Keratinocyte (primary cell): Measurements from ENCODE around the gene STX8. TPM values are rescaled to one million over a fixed set of nuclear protein-coding genes. Genes with fewer than 3 reads are reported as not detected.

Experiments used
- DNase-seq: peaks from one replicate; pipeline ENCODE4 v3.0.0-alpha.2; 2011; ENCODE audit warnings: low read depth, missing footprints, low spot score
- FAIRE-seq: peaks from 2 replicates; lab custom pipeline; 2011; peaks lifted over from hg19 to GRCh38; lab: Jason Lieb, UNC
- H2AFZ ChIP-seq: 2 replicates; pipeline ENCODE4 v1.6.0; 2012; ENCODE audit warnings: low read length, control low read depth, inconsistent platforms; ENCODE audit not compliant: control insufficient read depth
- H3K27ac ChIP-seq: 2 replicates; pipeline ENCODE4 v1.5.1; 2011; ENCODE audit warnings: low read length; ENCODE audit not compliant: control insufficient read depth, insufficient read depth
- H3K27me3 ChIP-seq: 3 replicates; pipeline ENCODE4 v1.6.0; 2011; ENCODE audit warnings: low read length; ENCODE audit not compliant: control insufficient read depth, insufficient read depth; ENCODE audit errors: extremely low read depth
- H3K36me3 ChIP-seq, 2 experiments: 2 replicates in 1 of 2; 3 replicates in 1 of 2; pipeline ENCODE4 v1.5.1; 2011; ENCODE audit warnings: low read length in 2 of 2, mild to moderate bottlenecking in 1 of 2; ENCODE audit not compliant: control insufficient read depth in 2 of 2, insufficient read depth in 2 of 2; ENCODE audit errors: extremely low read depth in 1 of 2
- H3K4me1 ChIP-seq: 3 replicates; pipeline ENCODE4 v1.5.1; 2011; ENCODE audit warnings: low read length; ENCODE audit not compliant: control insufficient read depth, insufficient read depth; ENCODE audit errors: extremely low read depth
- H3K4me2 ChIP-seq: 3 replicates; pipeline ENCODE4 v1.6.0; 2011; ENCODE audit warnings: low read depth, low read length; ENCODE audit not compliant: control insufficient read depth, insufficient read depth; ENCODE audit errors: extremely low read depth
- H3K4me3 ChIP-seq, 3 experiments: fragments of 200-600 bp in 1 of 3; sonication (generic) in 1 of 3; 2 replicates in 2 of 3; 3 replicates in 1 of 3; pipeline ENCODE4 v1.5.1; 2011 to 2016; ENCODE audit warnings: low read length in 3 of 3, mild to moderate bottlenecking in 3 of 3, control low read depth in 2 of 3, inconsistent platforms in 1 of 3, low read depth in 1 of 3, mixed read lengths in 1 of 3, mixed run types in 1 of 3, moderate library complexity in 1 of 3; ENCODE audit not compliant: control insufficient read depth in 2 of 3, insufficient read depth in 2 of 3; ENCODE audit errors: extremely low read depth in 1 of 3
- H3K79me2 ChIP-seq: 2 replicates; pipeline ENCODE4 v1.6.0; 2012; ENCODE audit warnings: low read length; ENCODE audit not compliant: control insufficient read depth, insufficient read depth
- H3K9ac ChIP-seq: 3 replicates; pipeline ENCODE4 v1.6.0; 2011; ENCODE audit warnings: low read length; ENCODE audit not compliant: control insufficient read depth, insufficient read depth; ENCODE audit errors: extremely low read depth
- H3K9me1 ChIP-seq: 3 replicates; pipeline ENCODE4 v1.6.0; 2011; ENCODE audit warnings: low read length; ENCODE audit not compliant: control insufficient read depth, insufficient read depth; ENCODE audit errors: extremely low read depth
- H3K9me3 ChIP-seq: 2 replicates; pipeline ENCODE4 v1.5.1; 2012; ENCODE audit warnings: low read depth, low read length; ENCODE audit not compliant: control insufficient read depth
- H4K20me1 ChIP-seq: 3 replicates; pipeline ENCODE4 v1.6.0; 2011; ENCODE audit warnings: low read length; ENCODE audit not compliant: control insufficient read depth, insufficient read depth; ENCODE audit errors: extremely low read depth
- CTCF ChIP-seq, 3 experiments: IDR thresholded peaks in 1 of 3; conservative IDR thresholded peaks in 1 of 3; optimal IDR thresholded peaks in 1 of 3; 2 replicates in 2 of 3; 3 replicates in 1 of 3; pipeline versions ENCODE3 to v1.5.1; 2011; ENCODE audit warnings: low read length in 3 of 3, mild to moderate bottlenecking in 3 of 3, moderate library complexity in 2 of 3, control low read depth in 1 of 3, inconsistent platforms in 1 of 3; ENCODE audit not compliant: insufficient read depth in 2 of 3; ENCODE audit errors: extremely low read depth in 1 of 3
- EZH2 ChIP-seq: IDR thresholded peaks from one replicate; pipeline ENCODE4 v1.6.1; 2012; ENCODE audit warnings: inconsistent platforms, mild to moderate bottlenecking, low read length, moderate library complexity
- dilution Hi-C: fragments of 300-500 bp; cut with MboI; formaldehyde crosslinking; loops from one replicate; pipeline ENCODE4 v1.7.0; 2020; ENCODE audit warnings: low sequenced_read_pairs; ENCODE audit not compliant: extremely low pct_ligation_motif_present
- polyA plus RNA-seq, 5 experiments: library from polyadenylated mRNA; depleted of rRNA in 3 of 5; stranded (reverse) in 3 of 5; stranded (forward) in 1 of 5; unstranded in 1 of 5; fragments of >200 nt; gene quantifications; 1 replicate in 1 of 5; 2 replicates in 3 of 5; 3 replicates in 1 of 5; pipeline versions ENCODE4 v1.2.1 to v1.2.3, GENCODE V29; 2011 to 2012; ENCODE audit warnings: missing spikeins in 2 of 5, low read depth in 1 of 5, low replicate concordance in 1 of 5

Gene STX8
- polyA plus RNA-seq, 1 donor (not counting 4 experiments of a cell fraction or from before 2014, with no cell fraction given), result 90.3 TPM

DNA sequence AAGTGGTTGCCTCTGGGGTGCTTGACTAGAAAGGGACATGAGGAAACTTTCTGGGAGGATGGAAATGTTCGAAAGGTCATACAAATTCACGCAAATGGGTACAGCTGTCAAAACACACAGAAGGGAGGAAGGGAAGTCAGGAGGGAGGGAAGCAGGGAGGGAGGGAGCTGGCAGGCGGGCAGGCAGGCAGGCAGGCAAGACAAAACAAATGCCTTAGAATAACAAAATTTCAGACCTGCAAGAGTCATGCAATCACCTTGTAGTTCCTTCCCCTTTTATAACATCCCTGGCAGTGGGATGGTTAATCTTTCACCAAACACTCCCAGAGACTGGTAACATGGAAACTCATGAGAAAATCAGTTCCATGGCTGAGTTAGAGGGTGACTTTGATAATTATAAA, 189.2 kb downstream of the STX8 start:
- Histone ChIP-seq H3K36me3 (no peaks in the 10 kb centered on the region), H3K27ac (peak overlapping the region; percentile 13), H3K9ac (no peak overlapping the region), H3K9me3 (no peaks in the 10 kb centered on the region), H3K4me1 (peaks cover 5% of the 10 kb centered on the region), H3K4me3 (no peak overlapping the region), H4K20me1 (no peaks in the 10 kb centered on the region), H3K27me3 (no peaks in the 10 kb centered on the region), H3K79me2 (no peaks in the 10 kb centered on the region), H3K9me1 (no peaks in the 10 kb centered on the region), H3K4me2 (no peak overlapping the region), H2AFZ (no peak overlapping the region)
- FAIRE-seq, result peak; percentile 41
- TF ChIP-seq CTCF (optimal IDR thresholded peaks at IDR 0.05 in 1 of 3, IDR thresholded peaks at IDR 0.05 in 1 of 3, conservative IDR thresholded peaks at IDR 0.05 in 1 of 3; ENCODE audit: extremely low read depth in 1 of 3, insufficient read depth in 2 of 3, low read length in 3 of 3) (no peak), EZH2 (no peak)
- no peak for DNase-seq
- dilution Hi-C loops, result no loop called here

- Histone ChIP-seq H2AFZ (no peak overlapping the region), H4K20me1 (no peaks in the 10 kb centered on the region), H3K79me2 (no peaks in the 10 kb centered on the region), H3K4me2 (no peak overlapping the region), H3K4me3 (no peak overlapping the region), H3K9me3 (no peaks in the 10 kb centered on the region), H3K9me1 (no peaks in the 10 kb centered on the region), H3K27me3 (no peaks in the 10 kb centered on the region), H3K4me1 (peaks cover 5% of the 10 kb centered on the region), H3K36me3 (no peaks in the 10 kb centered on the region), H3K27ac (no peak overlapping the region), H3K9ac (no peak overlapping the region)
- no peak for TF ChIP-seq EZH2
- no peak for TF ChIP-seq CTCF (optimal IDR thresholded peaks at IDR 0.05 in 1 of 3, IDR thresholded peaks at IDR 0.05 in 1 of 3, conservative IDR thresholded peaks at IDR 0.05 in 1 of 3; ENCODE audit: extremely low read depth in 1 of 3, insufficient read depth in 2 of 3, low read length in 3 of 3)
- dilution Hi-C loops, result no loop called here
- DNase-seq (no peak), FAIRE-seq (no peak)
These were observed 191.8 kb downstream of the STX8 start for GRCh38 chr17:9383826-9384225.
